HL-60 (cell line): Measurements from ENCODE around the gene ESYT2.

Experiments used
- CTCF ChIP-seq: IDR thresholded peaks from one replicate; pipeline ENCODE4 v1.5.1; 2011; ENCODE audit warnings: low read length, control low read depth, inconsistent platforms; ENCODE audit not compliant: insufficient read depth
- POLR2AphosphoS5 ChIP-seq: IDR thresholded peaks from 2 replicates; pipeline ENCODE4 v1.6.1; 2012; ENCODE audit warnings: low read depth

- no peak for TF ChIP-seq CTCF
- TF ChIP-seq POLR2AphosphoS5, result no peak
Measured at GRCh38 chr7:158795272-158795671, 34.0 kb downstream of the ESYT2 start.
